ENCODE measurements around the gene HOXD10.

DNA sequence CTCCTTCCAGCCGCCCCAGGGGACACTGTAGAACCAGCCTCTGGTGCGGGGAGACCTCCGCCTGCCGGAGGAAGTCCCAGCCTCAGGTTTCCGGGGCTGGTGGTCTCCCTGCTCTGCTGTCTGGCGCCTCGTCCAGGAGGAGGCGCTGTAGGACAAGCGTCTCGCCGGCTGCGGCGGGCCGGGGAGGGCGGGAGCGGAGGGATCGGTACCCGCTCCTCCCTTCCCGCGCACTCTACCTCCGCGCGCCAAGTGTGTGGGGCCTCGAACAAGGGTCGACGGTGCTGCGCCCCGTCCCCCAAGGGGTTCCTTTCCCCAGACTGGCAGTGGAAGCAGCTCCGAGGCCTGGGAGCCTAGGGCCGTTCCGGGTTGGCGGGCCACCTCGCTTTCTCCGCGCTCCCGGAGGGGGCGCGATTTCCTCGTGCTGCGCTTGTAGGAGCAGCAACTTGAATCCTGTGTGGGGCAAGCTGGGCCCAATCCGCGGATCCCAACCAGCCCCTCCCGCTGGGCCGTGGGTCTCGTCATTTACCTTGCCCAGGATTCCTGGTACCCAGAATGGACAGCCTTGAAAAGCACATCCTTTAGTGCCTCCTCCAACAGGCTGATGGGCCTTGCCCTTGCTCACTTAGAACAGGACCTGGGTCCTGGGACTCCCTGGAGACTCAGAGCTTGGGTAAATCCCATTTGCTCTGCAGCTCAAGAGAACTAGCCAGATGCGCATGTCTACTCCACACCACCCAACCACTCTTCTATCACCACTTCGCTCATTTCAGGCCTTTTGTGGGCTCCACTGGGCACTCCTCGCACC lies 24.1 kb downstream of the HOXD10 start:
- TF ChIP-seq, protein P1, sequence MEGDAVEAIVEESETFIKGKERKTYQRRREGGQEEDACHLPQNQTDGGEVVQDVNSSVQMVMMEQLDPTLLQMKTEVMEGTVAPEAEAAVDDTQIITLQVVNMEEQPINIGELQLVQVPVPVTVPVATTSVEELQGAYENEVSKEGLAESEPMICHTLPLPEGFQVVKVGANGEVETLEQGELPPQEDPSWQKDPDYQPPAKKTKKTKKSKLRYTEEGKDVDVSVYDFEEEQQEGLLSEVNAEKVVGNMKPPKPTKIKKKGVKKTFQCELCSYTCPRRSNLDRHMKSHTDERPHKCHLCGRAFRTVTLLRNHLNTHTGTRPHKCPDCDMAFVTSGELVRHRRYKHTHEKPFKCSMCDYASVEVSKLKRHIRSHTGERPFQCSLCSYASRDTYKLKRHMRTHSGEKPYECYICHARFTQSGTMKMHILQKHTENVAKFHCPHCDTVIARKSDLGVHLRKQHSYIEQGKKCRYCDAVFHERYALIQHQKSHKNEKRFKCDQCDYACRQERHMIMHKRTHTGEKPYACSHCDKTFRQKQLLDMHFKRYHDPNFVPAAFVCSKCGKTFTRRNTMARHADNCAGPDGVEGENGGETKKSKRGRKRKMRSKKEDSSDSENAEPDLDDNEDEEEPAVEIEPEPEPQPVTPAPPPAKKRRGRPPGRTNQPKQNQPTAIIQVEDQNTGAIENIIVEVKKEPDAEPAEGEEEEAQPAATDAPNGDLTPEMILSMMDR (IDR thresholded peaks at IDR 0.05): peak; percentile 98 to 99 (median 98)
- TF ChIP-seq POLR2A (IDR thresholded peaks at IDR 0.05): no peak

Measured in ovary (tissue), 3 donors.